Measurements from ENCODE around the gene NEDD9.

GRCh38 chr6:11151488-11151887 lies 81.0 kb downstream of the NEDD9 start:
- TF ChIP-seq OSR1 (CRISPR knock-in tag; IDR thresholded peaks at IDR 0.05) (no peak), ARNTL (CRISPR knock-in tag; IDR thresholded peaks at IDR 0.05; ENCODE audit: borderline replicate concordance, low read depth) (no peak), ZFP30 (CRISPR knock-in tag; IDR thresholded peaks at IDR 0.05) (no peak), ZNF565 (CRISPR knock-in tag; conservative IDR thresholded peaks at IDR 0.05; ENCODE audit: low read depth) (no peak), PATZ1 (CRISPR knock-in tag; IDR thresholded peaks at IDR 0.05; ENCODE audit: borderline replicate concordance) (no peak), ZFP3 (CRISPR knock-in tag; IDR thresholded peaks at IDR 0.05) (no peak), CREB5 (CRISPR knock-in tag; IDR thresholded peaks at IDR 0.05; ENCODE audit: low read depth) (no peak), ZNF8 (CRISPR knock-in tag; IDR thresholded peaks at IDR 0.05) (no peak), RARB (CRISPR knock-in tag; IDR thresholded peaks at IDR 0.05) (no peak), CSDC2 (CRISPR knock-in tag; IDR thresholded peaks at IDR 0.05) (no peak), TCF4 (CRISPR knock-in tag; IDR thresholded peaks at IDR 0.05; ENCODE audit: borderline replicate concordance) (no peak), POU6F1 (CRISPR knock-in tag; IDR thresholded peaks at IDR 0.05; ENCODE audit: borderline replicate concordance, low read depth) (no peak), GLIS3 (CRISPR knock-in tag; IDR thresholded peaks at IDR 0.05) (no peak)

All from SK-N-SH treated with all-trans-retinoic acid at 6 μM for 48 hours (cell line).